Measurements from ENCODE around the gene CFP. TPM values are rescaled to one million over a fixed set of nuclear protein-coding genes. Genes with fewer than 3 reads are reported as not detected.

Gene CFP
- total and polyA plus RNA-seq, 3 experiments from 2014 or later, result 1.4 to 2.3 (median 1.8) TPM

- no peaks in the 10 kb centered on the region for H3K9me3 ChIP-seq (ENCODE audit: low read length)
- Mint-ChIP-seq H3K36me3 (peaks cover 6 to 32% (median 7%) of the 10 kb centered on the region in 3 donors), H3K27me3 (peaks cover 6 to 21% of the 10 kb centered on the region in 2 donors), H3K9me3 (no peaks in the 10 kb centered on the region), H3K4me1 (peaks cover 5 to 16% (median 8%) of the 10 kb centered on the region in 3 donors), H3K4me3 (no peak overlapping the region), H3K27ac (no peak overlapping the region)
- no peak for DNase-seq
- peaks cover 3% of the 10 kb centered on the region for H3K36me3 ChIP-seq (ENCODE audit: insufficient read depth, low read length)
- ChIA-PET POLR2A (no interaction called here), CTCF (no interaction called here)
- H3K27ac ChIP-seq (ENCODE audit: low read depth, low read length), result no peak overlapping the region
- H3K27me3 ChIP-seq (ENCODE audit: insufficient read depth, low read length, poor library complexity, severe bottlenecking), result no peaks in the 10 kb centered on the region
- H3K4me1 ChIP-seq (ENCODE audit: insufficient read depth, low read length), result no peaks in the 10 kb centered on the region
- H3K4me3 ChIP-seq (ENCODE audit: low read length), result no peak overlapping the region
These were observed 55.6 kb downstream of the CFP start for GRCh38 chrX:47574076-47574546.

GRCh38 chrX:47573341-47574075 lies 56.2 kb downstream of the CFP start:
- H3K27me3 ChIP-seq (ENCODE audit: insufficient read depth, low read length, poor library complexity, severe bottlenecking), result no peaks in the 10 kb centered on the region
- peaks cover 7 to 37% (median 8%) of the 10 kb centered on the region in 3 donors for H3K36me3 Mint-ChIP-seq
- POLR2A ChIA-PET, result no interaction called here
- no peak overlapping the region for H3K27ac ChIP-seq (ENCODE audit: low read depth, low read length)
- peaks cover 5 to 16% (median 10%) of the 10 kb centered on the region in 3 donors for H3K4me1 Mint-ChIP-seq
- H3K9me3 ChIP-seq (ENCODE audit: low read length), result no peaks in the 10 kb centered on the region
- H3K4me3 Mint-ChIP-seq, result peak overlapping the region in 3 of 7 donors; percentile 27 to 84 (median 37)
- CTCF ChIA-PET, result no interaction called here
- H3K27me3 Mint-ChIP-seq, result peaks cover 6 to 21% of the 10 kb centered on the region in 2 donors
- H3K9me3 Mint-ChIP-seq, result no peaks in the 10 kb centered on the region
- H3K4me3 ChIP-seq (ENCODE audit: low read length), result no peak overlapping the region
- H3K27ac Mint-ChIP-seq, result peak overlapping the region in 2 of 8 donors; percentile 12 to 50
- H3K4me1 ChIP-seq (ENCODE audit: insufficient read depth, low read length), result no peaks in the 10 kb centered on the region
- H3K36me3 ChIP-seq (ENCODE audit: insufficient read depth, low read length), result peaks cover 9% of the 10 kb centered on the region
- no peak for DNase-seq

Other genes starting within 250 kb of the CFP start
- gene ZNF41, start 146.7 kb downstream of the CFP start, total RNA-seq, result 10 to 100 TPM; 11.9 TPM
- 7.0 TPM for gene ZNF41, start 146.7 kb downstream of the CFP start, polyA plus RNA-seq
- gene ARAF, start 68.7 kb downstream of the CFP start, total RNA-seq, result 10 to 100 TPM; 85.0 to 88.6 TPM
- 99.4 TPM for gene ARAF, start 68.7 kb downstream of the CFP start, polyA plus RNA-seq
- gene TIMP1, start 47.5 kb downstream of the CFP start, total RNA-seq, result 1 to 10 TPM; 6.9 to 7.8 TPM
- 170 TPM for gene TIMP1, start 47.5 kb downstream of the CFP start, polyA plus RNA-seq
- under 1 TPM; 0.35 to 0.60 TPM for gene SYN1, start 10.1 kb downstream of the CFP start, total RNA-seq
- gene SYN1, start 10.1 kb downstream of the CFP start, polyA plus RNA-seq, result 0.94 TPM
- gene ELK1, start 20.6 kb upstream of the CFP start, total RNA-seq, result 10 to 100 TPM; 60.8 to 62.3 TPM
- 21.9 TPM for gene ELK1, start 20.6 kb upstream of the CFP start, polyA plus RNA-seq
- 100 to 1,000 TPM; 159 to 168 TPM for gene UXT, start 29.2 kb upstream of the CFP start, total RNA-seq
- 286 TPM for gene UXT, start 29.2 kb upstream of the CFP start, polyA plus RNA-seq
- 1 to 10 TPM; 7.9 to 8.9 TPM for gene ZNF81, start 207.0 kb upstream of the CFP start, total RNA-seq
- gene ZNF81, start 207.0 kb upstream of the CFP start, polyA plus RNA-seq, result 5.3 TPM